Effector CD8-positive, alpha-beta T cell (primary cell): ENCODE results near the gene SPHK1.

Experiments used
- DNase-seq: peaks from one replicate; lab custom pipeline; 2025; lab: John Stamatoyannopoulos, UW

SPHK1 gene

GRCh38 chr17:76363107-76363842, 21.1 kb upstream of the SPHK1 start:
- DNase-seq, result no peak

GRCh38 chr17:76365256-76365903, 19.0 kb upstream of the SPHK1 start:
- no peak for DNase-seq

GRCh38 chr17:76366247-76366646, 18.2 kb upstream of the SPHK1 start:
- DNase-seq, result no peak

- no peak for DNase-seq
Observed at GRCh38 chr17:76367642-76368041, 16.8 kb upstream of the SPHK1 start.

- no peak for DNase-seq
Observed at GRCh38 chr17:76368545-76368944, 15.9 kb upstream of the SPHK1 start.

- no peak for DNase-seq
Observed at GRCh38 chr17:76369379-76369778, 15.0 kb upstream of the SPHK1 start.

- DNase-seq, result no peak
Observed at GRCh38 chr17:76369804-76370203, 14.6 kb upstream of the SPHK1 start.

GRCh38 chr17:76370261-76370993, 14.0 kb upstream of the SPHK1 start:
- DNase-seq, result no peak

- no peak for DNase-seq
Observed at GRCh38 chr17:76371656-76372628, 12.5 kb upstream of the SPHK1 start.

- DNase-seq, result no peak
Observed at GRCh38 chr17:76376318-76377133, 7.9 kb upstream of the SPHK1 start.

- no peak for DNase-seq
Observed at GRCh38 chr17:76378548-76379274, 5.7 kb upstream of the SPHK1 start.

GRCh38 chr17:76379275-76379641, 5.2 kb upstream of the SPHK1 start:
- DNase-seq, result no peak

- DNase-seq, result no peak
Observed at GRCh38 chr17:76379646-76380376, 4.6 kb upstream of the SPHK1 start.

GRCh38 chr17:76381633-76382350, 2.6 kb upstream of the SPHK1 start:
- DNase-seq, result no peak

GRCh38 chr17:76382351-76382802, 2.0 kb upstream of the SPHK1 start:
- no peak for DNase-seq

- DNase-seq, result no peak
Observed at GRCh38 chr17:76382803-76383545, 1.4 kb upstream of the SPHK1 start.

- no peak for DNase-seq
Observed at GRCh38 chr17:76383546-76384221, 725 bp upstream of the SPHK1 start.
